ENCODE data around the gene TRAPPC14.

TRAPPC14 gene

GRCh38 chr7:100120733-100121036, 37.8 kb downstream of the TRAPPC14 start:
- no peak for TF ChIP-seq CTCF (IDR thresholded peaks at IDR 0.05; ENCODE audit: low read depth, low read length)
- Histone ChIP-seq H3K27me3 (no peaks in the 10 kb centered on the region), H3K36me3 (no peaks in the 10 kb centered on the region), H3K4me1 (no peaks in the 10 kb centered on the region), H3K4me3 (ENCODE audit: low read depth, low read length) (peak overlapping the region; percentile 99), H3K9me3 (no peaks in the 10 kb centered on the region)
- no peak for DNase-seq

GRCh38 chr7:100119970-100120732, 38.4 kb downstream of the TRAPPC14 start:
- H3K36me3 ChIP-seq: no peaks in the 10 kb centered on the region
- DNase-seq: peak; percentile 53
- peak overlapping the region; percentile 99 for H3K4me3 ChIP-seq (ENCODE audit: low read depth, low read length)
- no peaks in the 10 kb centered on the region for H3K27me3 ChIP-seq
- no peak for TF ChIP-seq CTCF (IDR thresholded peaks at IDR 0.05; ENCODE audit: low read depth, low read length)
- H3K9me3 ChIP-seq: no peaks in the 10 kb centered on the region
- H3K4me1 ChIP-seq: no peaks in the 10 kb centered on the region

- Histone ChIP-seq H3K9me3 (no peaks in the 10 kb centered on the region), H3K27me3 (no peaks in the 10 kb centered on the region), H3K4me1 (no peaks in the 10 kb centered on the region), H3K4me3 (ENCODE audit: low read depth, low read length) (peak within 1 kb of the TSS; percentile 99), H3K36me3 (no peaks in the 10 kb centered on the region)
- DNase-seq: peak; percentile 95
- no peak for TF ChIP-seq CTCF (IDR thresholded peaks at IDR 0.05; ENCODE audit: low read depth, low read length)
Measured at GRCh38 chr7:100119072-100119969, 39.2 kb downstream of the TRAPPC14 start, which contains the start of the genes CNPY4 and TAF6. CNPY4 (plus strand) TSS chr7:100119634; CDS start chr7:100119745, 111 bp downstream. TAF6 (minus strand) TSS chr7:100119358; CDS start chr7:100114209, 5,149 bp downstream.

- DNase-seq: no peak
- Histone ChIP-seq H3K4me1 (no peaks in the 10 kb centered on the region), H3K27me3 (no peaks in the 10 kb centered on the region), H3K36me3 (peaks cover 5% of the 10 kb centered on the region), H3K4me3 (ENCODE audit: low read depth, low read length) (peak overlapping the region; percentile 99), H3K9me3 (no peaks in the 10 kb centered on the region)
- no peak for TF ChIP-seq CTCF (IDR thresholded peaks at IDR 0.05; ENCODE audit: low read depth, low read length)
Measured at GRCh38 chr7:100118388-100119071, 40.0 kb downstream of the TRAPPC14 start.

- no peaks in the 10 kb centered on the region for H3K9me3 ChIP-seq
- no peak overlapping the region for H3K4me3 ChIP-seq (ENCODE audit: low read depth, low read length)
- DNase-seq: no peak
- peaks cover 29% of the 10 kb centered on the region for H3K36me3 ChIP-seq
- no peak for TF ChIP-seq CTCF (IDR thresholded peaks at IDR 0.05; ENCODE audit: low read depth, low read length)
- H3K4me1 ChIP-seq: no peaks in the 10 kb centered on the region
- H3K27me3 ChIP-seq: no peaks in the 10 kb centered on the region
Measured at GRCh38 chr7:100115026-100115425, 43.5 kb downstream of the TRAPPC14 start.
